WTC11 (cell line): Measurements from ENCODE around the gene SPATC1L.

Experiments
- ATF1 ChIP-seq: sonication (generic); formaldehyde crosslinking; IDR thresholded peaks from 2 replicates; pipeline ENCODE4 v1.8.1; 2023; ENCODE audit warnings: mild to moderate bottlenecking, moderate library complexity, missing genetic modification reagents
- ATF3 ChIP-seq: sonication (generic); formaldehyde crosslinking; conservative IDR thresholded peaks from 2 replicates; pipeline ENCODE4 v1.8.1; 2022; ENCODE audit warnings: mild to moderate bottlenecking, missing genetic modification reagents
- CBFB ChIP-seq: sonication (generic); formaldehyde crosslinking; IDR thresholded peaks from 2 replicates; pipeline ENCODE4 v1.8.1; 2022; ENCODE audit warnings: mild to moderate bottlenecking, low read depth, missing genetic modification reagents
- CTCF ChIP-seq: fragments of 200-600 bp; IDR thresholded peaks from 2 replicates; pipeline ENCODE4 v1.8.0; 2022; ENCODE audit warnings: antibody characterized with exemption
- ERG ChIP-seq: fragments of 250-450 bp; sonication (Bioruptor Pico); IDR thresholded peaks from 2 replicates; pipeline ENCODE4 v1.8.0; 2021; ENCODE audit warnings: mild to moderate bottlenecking
- FOXP4 ChIP-seq: sonication (generic); formaldehyde crosslinking; IDR thresholded peaks from 2 replicates; pipeline ENCODE4 v1.8.0; 2022; ENCODE audit warnings: mild to moderate bottlenecking, missing genetic modification reagents
- MAX ChIP-seq: sonication (generic); formaldehyde crosslinking; IDR thresholded peaks from 2 replicates; pipeline ENCODE4 v1.8.0; 2022; ENCODE audit warnings: mild to moderate bottlenecking, missing genetic modification reagents
- PRDM15 ChIP-seq: sonication (generic); formaldehyde crosslinking; IDR thresholded peaks from 2 replicates; pipeline ENCODE4 v1.8.0; 2022; ENCODE audit warnings: missing genetic modification reagents
- PREB ChIP-seq: sonication (generic); formaldehyde crosslinking; IDR thresholded peaks from 2 replicates; pipeline ENCODE4 v1.8.1; 2022; ENCODE audit warnings: mild to moderate bottlenecking, missing genetic modification reagents, moderate library complexity, borderline replicate concordance
- RELA ChIP-seq: sonication (generic); formaldehyde crosslinking; IDR thresholded peaks from 2 replicates; pipeline ENCODE4 v1.8.1; 2022; ENCODE audit warnings: missing genetic modification reagents, mild to moderate bottlenecking, borderline replicate concordance
- SMAD4 ChIP-seq: sonication (generic); formaldehyde crosslinking; IDR thresholded peaks from 2 replicates; pipeline ENCODE4 v1.8.0; 2022; ENCODE audit warnings: mild to moderate bottlenecking, missing genetic modification reagents
- ZNF281 ChIP-seq: sonication (generic); formaldehyde crosslinking; IDR thresholded peaks from 2 replicates; pipeline ENCODE4 v1.8.0; 2023; ENCODE audit warnings: mild to moderate bottlenecking, missing genetic modification reagents
- ZNF671 ChIP-seq: fragments of 250-450 bp; sonication (Bioruptor Pico); IDR thresholded peaks from 2 replicates; pipeline ENCODE4 v1.8.0; 2021; ENCODE audit warnings: mild to moderate bottlenecking

- TF ChIP-seq CTCF = no peak
- no peak for TF ChIP-seq ATF3
- TF ChIP-seq RELA (CRISPR knock-in tag) = no peak
- no peak for TF ChIP-seq ZNF281 (CRISPR knock-in tag)
- TF ChIP-seq SMAD4 (CRISPR knock-in tag) = no peak
- no peak for TF ChIP-seq FOXP4 (CRISPR knock-in tag)
- TF ChIP-seq CBFB (CRISPR knock-in tag) = no peak
- TF ChIP-seq ZNF671 = no peak
- no peak for TF ChIP-seq PRDM15
- no peak for TF ChIP-seq PREB (CRISPR knock-in tag)
- TF ChIP-seq ATF1 (CRISPR knock-in tag) = no peak
- no peak for TF ChIP-seq ERG
- no peak for TF ChIP-seq MAX (CRISPR knock-in tag)
These were observed 7.7 kb upstream of the SPATC1L start for GRCh38 chr21:46191686-46192575.
